ENCODE data around the gene TBCCD1.

Gene TBCCD1

GRCh38 chr3:186567072-186567921 is at the start of gene TBCCD1:
TBCCD1 (minus strand) TSS chr3:186567339; CDS start chr3:186564329, 3,010 bp downstream.
- DNase-seq (ENCODE audit: low read depth in 2 of 2, low spot score in 1 of 2), result peak; percentile 81 to 93

- DNase-seq (ENCODE audit: low read depth in 2 of 2, low spot score in 1 of 2), result no peak
Observed at GRCh38 chr3:186616299-186616617, 49.1 kb upstream of the TBCCD1 start.

- peak; percentile 32 to 60 for DNase-seq (ENCODE audit: low read depth in 2 of 2, low spot score in 1 of 2)
Observed at GRCh38 chr3:186614597-186615483, 47.7 kb upstream of the TBCCD1 start.

- no peak for DNase-seq (ENCODE audit: low read depth in 2 of 2, low spot score in 1 of 2)
Observed at GRCh38 chr3:186614266-186614596, 47.1 kb upstream of the TBCCD1 start.

GRCh38 chr3:186613637-186614265 is 46.6 kb upstream of the TBCCD1 start:
- DNase-seq (ENCODE audit: low read depth in 2 of 2, low spot score in 1 of 2), result no peak

- DNase-seq (ENCODE audit: low read depth in 2 of 2, low spot score in 1 of 2), result no peak
Observed at GRCh38 chr3:186612721-186613636, 45.8 kb upstream of the TBCCD1 start, which contains the start of gene AHSG. AHSG (plus strand) TSS chr3:186613060; CDS start chr3:186613142, 82 bp downstream.

GRCh38 chr3:186612065-186612464 is 44.9 kb upstream of the TBCCD1 start:
- DNase-seq (ENCODE audit: low read depth in 2 of 2, low spot score in 1 of 2), result no peak

- DNase-seq (ENCODE audit: low read depth in 2 of 2, low spot score in 1 of 2), result no peak
Observed at GRCh38 chr3:186609247-186609868, 42.2 kb upstream of the TBCCD1 start.

GRCh38 chr3:186608624-186609215 is 41.6 kb upstream of the TBCCD1 start:
- DNase-seq (ENCODE audit: low read depth in 2 of 2, low spot score in 1 of 2), result no peak

- DNase-seq (ENCODE audit: low read depth in 2 of 2, low spot score in 1 of 2), result no peak
Observed at GRCh38 chr3:186605561-186606545, 38.7 kb upstream of the TBCCD1 start.

- no peak for DNase-seq (ENCODE audit: low read depth in 2 of 2, low spot score in 1 of 2)
Observed at GRCh38 chr3:186605078-186605477, 37.9 kb upstream of the TBCCD1 start.

GRCh38 chr3:186603159-186603558 is 36.0 kb upstream of the TBCCD1 start:
- no peak for DNase-seq (ENCODE audit: low read depth in 2 of 2, low spot score in 1 of 2)

GRCh38 chr3:186600896-186601295 is 33.8 kb upstream of the TBCCD1 start:
- DNase-seq (ENCODE audit: low read depth in 2 of 2, low spot score in 1 of 2), result no peak

- no peak for DNase-seq (ENCODE audit: low read depth in 2 of 2, low spot score in 1 of 2)
Observed at GRCh38 chr3:186599785-186600166, 32.6 kb upstream of the TBCCD1 start.

- DNase-seq (ENCODE audit: low read depth in 2 of 2, low spot score in 1 of 2), result no peak
Observed at GRCh38 chr3:186599142-186599784, 32.1 kb upstream of the TBCCD1 start.

- DNase-seq (ENCODE audit: low read depth in 2 of 2, low spot score in 1 of 2), result no peak
Observed at GRCh38 chr3:186598794-186599141, 31.6 kb upstream of the TBCCD1 start.

GRCh38 chr3:186598108-186598784 is 31.1 kb upstream of the TBCCD1 start:
- DNase-seq (ENCODE audit: low read depth in 2 of 2, low spot score in 1 of 2), result no peak
